Suprapubic skin (tissue), 4 donors: Measurements from ENCODE around the gene MOB3C. TPM values are rescaled to one million over a fixed set of nuclear protein-coding genes. Genes with fewer than 3 reads are reported as not detected.
"Not testable (repeated sequence)": the region's sequence is repeated elsewhere in the genome, so short reads cannot be mapped to it uniquely, and the experiment has no call there.

Experiments used
- DNase-seq, 2 donors: peaks; one replicate each; pipeline ENCODE4 v3.0.0-alpha.2; 2019; ENCODE audit warnings: low spot score in 2 of 2
- H3K27ac ChIP-seq: fragments of 200-600 bp; sonication (generic); one replicate; pipeline ENCODE4 v1.5.1; 2019
- H3K27me3 ChIP-seq: fragments of 200-600 bp; sonication (generic); one replicate; pipeline ENCODE4 v1.5.1; 2019
- H3K36me3 ChIP-seq: fragments of 200-600 bp; sonication (generic); one replicate; pipeline ENCODE4 v1.5.1; 2019
- H3K4me1 ChIP-seq: fragments of 200-600 bp; sonication (generic); one replicate; pipeline ENCODE4 v1.5.1; 2019
- H3K4me3 ChIP-seq: fragments of 200-600 bp; sonication (generic); one replicate; pipeline ENCODE4 v1.5.1; 2019; ENCODE audit warnings: mild to moderate bottlenecking
- H3K9me3 ChIP-seq: fragments of 200-600 bp; sonication (generic); one replicate; pipeline ENCODE4 v1.5.1; 2019
- EP300 ChIP-seq: sonication (generic); formaldehyde crosslinking; IDR thresholded peaks from one replicate; pipeline ENCODE4 v1.6.1; 2017; ENCODE audit warnings: antibody characterized with exemption
- POLR2A ChIP-seq, 2 donors: fragments of 450-650 bp; IDR thresholded peaks; one replicate each; pipeline ENCODE4 v1.6.1; 2017; ENCODE audit warnings: antibody characterized with exemption in 2 of 2, mild to moderate bottlenecking in 2 of 2, moderate library complexity in 2 of 2
- POLR2AphosphoS5 ChIP-seq, 3 donors: sonication (generic); formaldehyde crosslinking; IDR thresholded peaks; one replicate each; pipeline ENCODE4 v1.6.1; 2017; ENCODE audit warnings: antibody characterized with exemption in 3 of 3
- WGBS: methylation state at CpG from one replicate; pipeline ENCODE4 v1.1.5; 2018; 5-methylcytosine and 5-hydroxymethylcytosine counted together
- total RNA-seq, 4 donors: library from RNA; depleted of rRNA; stranded (reverse); fragments of >200 nt; gene quantifications; one replicate each; pipeline ENCODE4 v1.1.0, GENCODE V29; 2016
- TF ChIP-seq, protein P1 (sequence below), 2 donors: fragments of 200-600 bp in 1 of 2; fragments of 450-650 bp in 1 of 2; sonication (generic) in 1 of 2; IDR thresholded peaks; one replicate each; pipeline ENCODE4 v1.5.1; 2016 to 2019; ENCODE audit warnings: antibody characterized with exemption in 2 of 2, mild to moderate bottlenecking in 1 of 2, moderate library complexity in 1 of 2

The MOB3C gene
- total RNA-seq, 4 donors from 2014 or later, result 8.0 to 14.1 (median 11.6) TPM

DNA sequence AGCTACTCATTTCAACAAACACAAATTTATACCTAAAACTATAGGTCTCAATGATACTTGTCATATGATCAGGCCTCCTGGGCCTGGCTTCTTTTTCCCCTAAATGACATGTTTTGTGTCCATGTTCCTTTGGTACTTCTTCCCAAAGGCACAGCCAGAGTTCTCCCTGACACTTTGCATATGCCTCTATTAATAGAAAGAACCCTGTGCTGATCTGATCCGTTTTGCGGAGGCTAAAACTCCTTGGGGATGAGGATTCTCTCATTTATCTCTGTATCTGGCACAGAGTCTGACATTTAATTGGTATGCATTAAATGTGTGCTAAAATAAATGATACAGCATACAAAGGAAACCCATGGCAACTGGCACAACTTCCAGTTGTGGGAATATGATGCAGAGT is 40.0 kb upstream of the MOB3C start:
- DNase-seq, result no peak
- no peak overlapping the region for H3K27ac ChIP-seq
- H3K36me3 ChIP-seq, result peaks cover 45% of the 10 kb centered on the region
- TF ChIP-seq POLR2A (IDR thresholded peaks at IDR 0.05) (no peak), EP300 (no peak), POLR2AphosphoS5 (IDR thresholded peaks at IDR 0.05) (no peak)
- TF ChIP-seq, protein P1, sequence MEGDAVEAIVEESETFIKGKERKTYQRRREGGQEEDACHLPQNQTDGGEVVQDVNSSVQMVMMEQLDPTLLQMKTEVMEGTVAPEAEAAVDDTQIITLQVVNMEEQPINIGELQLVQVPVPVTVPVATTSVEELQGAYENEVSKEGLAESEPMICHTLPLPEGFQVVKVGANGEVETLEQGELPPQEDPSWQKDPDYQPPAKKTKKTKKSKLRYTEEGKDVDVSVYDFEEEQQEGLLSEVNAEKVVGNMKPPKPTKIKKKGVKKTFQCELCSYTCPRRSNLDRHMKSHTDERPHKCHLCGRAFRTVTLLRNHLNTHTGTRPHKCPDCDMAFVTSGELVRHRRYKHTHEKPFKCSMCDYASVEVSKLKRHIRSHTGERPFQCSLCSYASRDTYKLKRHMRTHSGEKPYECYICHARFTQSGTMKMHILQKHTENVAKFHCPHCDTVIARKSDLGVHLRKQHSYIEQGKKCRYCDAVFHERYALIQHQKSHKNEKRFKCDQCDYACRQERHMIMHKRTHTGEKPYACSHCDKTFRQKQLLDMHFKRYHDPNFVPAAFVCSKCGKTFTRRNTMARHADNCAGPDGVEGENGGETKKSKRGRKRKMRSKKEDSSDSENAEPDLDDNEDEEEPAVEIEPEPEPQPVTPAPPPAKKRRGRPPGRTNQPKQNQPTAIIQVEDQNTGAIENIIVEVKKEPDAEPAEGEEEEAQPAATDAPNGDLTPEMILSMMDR (IDR thresholded peaks at IDR 0.05), result no peak
- 56% methylated on average over 2 of the region's 2 CpGs for WGBS
- H3K9me3 ChIP-seq, result no peaks in the 10 kb centered on the region
- no peaks in the 10 kb centered on the region for H3K27me3 ChIP-seq
- H3K4me1 ChIP-seq, result no peaks in the 10 kb centered on the region
- no peak overlapping the region for H3K4me3 ChIP-seq

GRCh38 chr1:46655848-46656247 is 39.2 kb upstream of the MOB3C start:
- TF ChIP-seq, protein P1 (IDR thresholded peaks at IDR 0.05), result no peak
- no peak for TF ChIP-seq EP300
- TF ChIP-seq POLR2AphosphoS5 (IDR thresholded peaks at IDR 0.05), result no peak
- no peak for TF ChIP-seq POLR2A (IDR thresholded peaks at IDR 0.05)

GRCh38 chr1:46654698-46655097 is 38.1 kb upstream of the MOB3C start:
- not testable (repeated sequence) for H3K9me3 ChIP-seq, H3K27ac ChIP-seq, DNase-seq, H3K4me3 ChIP-seq, H3K4me1 ChIP-seq, H3K27me3 ChIP-seq
- 100% methylated on average over 2 of the region's 2 CpGs for WGBS
- H3K36me3 ChIP-seq, result peaks cover 55% of the 10 kb centered on the region

More at GRCh38 chr1:46655848-46656247, 39.2 kb upstream of the MOB3C start:
- no peaks in the 10 kb centered on the region for H3K27me3 ChIP-seq
- H3K4me3 ChIP-seq, result no peak overlapping the region
- no peaks in the 10 kb centered on the region for H3K9me3 ChIP-seq
- H3K4me1 ChIP-seq, result no peaks in the 10 kb centered on the region
- no peak for DNase-seq
- H3K36me3 ChIP-seq, result peaks cover 45% of the 10 kb centered on the region
- no peak overlapping the region for H3K27ac ChIP-seq

- Histone ChIP-seq H3K27me3 (no peaks in the 10 kb centered on the region), H3K9me3 (no peaks in the 10 kb centered on the region), H3K4me1 (no peaks in the 10 kb centered on the region), H3K27ac (no peak overlapping the region), H3K4me3 (no peak overlapping the region), H3K36me3 (peaks cover 62% of the 10 kb centered on the region)
- TF ChIP-seq POLR2AphosphoS5 (IDR thresholded peaks at IDR 0.05) (no peak), POLR2A (IDR thresholded peaks at IDR 0.05) (no peak), EP300 (no peak)
- TF ChIP-seq, protein P1 (IDR thresholded peaks at IDR 0.05), result no peak
- 82% methylated on average over 1 of the region's 1 CpG for WGBS
- DNase-seq, result no peak
These were observed 37.4 kb upstream of the MOB3C start for GRCh38 chr1:46654012-46654411.

DNA sequence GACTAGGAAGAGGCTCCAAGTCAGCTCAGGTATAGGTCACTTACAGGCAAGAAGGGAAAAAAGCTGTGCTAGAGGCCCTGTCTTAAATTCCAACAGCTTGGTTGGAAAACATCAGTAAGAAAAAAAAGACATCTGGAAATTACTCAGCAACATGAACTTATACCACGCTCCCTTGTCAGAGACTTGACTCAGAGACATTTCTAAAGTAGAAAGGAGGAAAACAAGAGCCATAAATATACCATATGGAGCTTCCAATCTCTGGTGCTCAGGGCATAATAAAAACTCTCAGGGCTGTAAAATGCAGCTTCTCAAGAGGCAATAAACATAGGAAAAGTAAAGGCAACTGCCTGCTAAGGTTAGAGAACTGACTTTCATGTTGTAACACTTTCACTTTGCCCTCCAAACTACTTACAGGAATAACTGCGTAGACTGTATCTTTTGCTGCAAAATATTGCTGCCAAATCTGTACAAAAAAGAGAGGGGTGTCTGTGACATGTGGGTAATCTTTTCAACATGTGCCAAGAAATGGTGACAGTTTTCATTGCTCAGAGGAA is 36.9 kb upstream of the MOB3C start:
- DNase-seq, result no peak
- Histone ChIP-seq H3K4me3 (no peak overlapping the region), H3K27me3 (no peaks in the 10 kb centered on the region), H3K9me3 (no peaks in the 10 kb centered on the region), H3K27ac (no peak overlapping the region), H3K4me1 (no peaks in the 10 kb centered on the region), H3K36me3 (peaks cover 67% of the 10 kb centered on the region)
- WGBS, result 82% methylated on average over 2 of the region's 2 CpGs
- TF ChIP-seq EP300 (no peak), POLR2A (IDR thresholded peaks at IDR 0.05) (no peak), POLR2AphosphoS5 (IDR thresholded peaks at IDR 0.05) (no peak)
- TF ChIP-seq, protein P1 (IDR thresholded peaks at IDR 0.05), result no peak
